BE2C (cell line): ENCODE measurements around the gene CNPY2.
A peak's percentile ranks its signal among the peaks of the same experiment; 100 is the strongest.

Experiments used
- DNase-seq: peaks from one replicate; pipeline ENCODE4 v3.0.0-alpha.2; 2020
- H3K27me3 ChIP-seq: fragments of 250-450 bp; sonication (Bioruptor Pico); 2 replicates; pipeline ENCODE4 v1.5.1; 2020; ENCODE audit warnings: mild to moderate bottlenecking
- H3K36me3 ChIP-seq: fragments of 250-450 bp; sonication (Bioruptor Pico); 2 replicates; pipeline ENCODE4 v1.5.1; 2020; ENCODE audit warnings: mild to moderate bottlenecking
- H3K4me1 ChIP-seq: fragments of 250-450 bp; sonication (Bioruptor Pico); 2 replicates; pipeline ENCODE4 v1.5.1; 2020
- H3K4me3 ChIP-seq: 2 replicates; pipeline ENCODE4 v1.5.1; 2011; ENCODE audit warnings: low read depth, low read length
- H3K9me3 ChIP-seq: fragments of 250-450 bp; sonication (Bioruptor Pico); 2 replicates; pipeline ENCODE4 v1.5.1; 2020
- CTCF ChIP-seq: IDR thresholded peaks from 2 replicates; pipeline ENCODE4 v1.5.1; 2012; ENCODE audit warnings: mild to moderate bottlenecking, low read depth, low read length

CNPY2 gene

GRCh38 chr12:56334490-56334793 is 18.7 kb upstream of the CNPY2 start:
- no peak for DNase-seq
- Histone ChIP-seq H3K36me3 (no peaks in the 10 kb centered on the region), H3K27me3 (no peaks in the 10 kb centered on the region), H3K9me3 (no peaks in the 10 kb centered on the region), H3K4me1 (no peaks in the 10 kb centered on the region), H3K4me3 (peak overlapping the region; percentile 73)
- TF ChIP-seq CTCF, result no peak

GRCh38 chr12:56333679-56334489 is 18.1 kb upstream of the CNPY2 start, which contains the start of gene PAN2:
Gene PAN2, minus strand, starts transcription at chr12:56334000. Its CDS starts 906 bp downstream, at chr12:56333094.
- no peaks in the 10 kb centered on the region for H3K36me3 ChIP-seq
- H3K4me3 ChIP-seq, result peak within 1 kb of the TSS; percentile 73
- H3K27me3 ChIP-seq, result no peaks in the 10 kb centered on the region
- DNase-seq, result peak; percentile 95
- no peaks in the 10 kb centered on the region for H3K9me3 ChIP-seq
- H3K4me1 ChIP-seq, result no peaks in the 10 kb centered on the region
- peak; percentile 82 for TF ChIP-seq CTCF

- TF ChIP-seq CTCF, result no peak
- DNase-seq, result no peak
- H3K4me1 ChIP-seq, result no peaks in the 10 kb centered on the region
- peak overlapping the region; percentile 73 for H3K4me3 ChIP-seq
- H3K27me3 ChIP-seq, result no peaks in the 10 kb centered on the region
- no peaks in the 10 kb centered on the region for H3K9me3 ChIP-seq
- peaks cover under 1% of the 10 kb centered on the region; the same call in 1 of the 2 replicates for H3K36me3 ChIP-seq
Measured at GRCh38 chr12:56333197-56333678, 17.4 kb upstream of the CNPY2 start.

GRCh38 chr12:56332512-56333196 is 16.9 kb upstream of the CNPY2 start:
- no peak for TF ChIP-seq CTCF
- Histone ChIP-seq H3K4me3 (peak overlapping the region; percentile 73), H3K36me3 (peaks cover 6% of the 10 kb centered on the region), H3K4me1 (no peaks in the 10 kb centered on the region), H3K9me3 (no peaks in the 10 kb centered on the region), H3K27me3 (no peaks in the 10 kb centered on the region)
- DNase-seq, result no peak

- Histone ChIP-seq H3K27me3 (no peaks in the 10 kb centered on the region), H3K4me3 (no peak overlapping the region), H3K4me1 (peaks cover 8% of the 10 kb centered on the region; the same call in 1 of the 2 replicates), H3K9me3 (no peaks in the 10 kb centered on the region), H3K36me3 (peaks cover 18% of the 10 kb centered on the region)
- TF ChIP-seq CTCF, result no peak
- DNase-seq, result no peak
Measured at GRCh38 chr12:56330936-56331490, 15.2 kb upstream of the CNPY2 start.
